ENCODE data around the gene PID1.

Gene PID1

DNA sequence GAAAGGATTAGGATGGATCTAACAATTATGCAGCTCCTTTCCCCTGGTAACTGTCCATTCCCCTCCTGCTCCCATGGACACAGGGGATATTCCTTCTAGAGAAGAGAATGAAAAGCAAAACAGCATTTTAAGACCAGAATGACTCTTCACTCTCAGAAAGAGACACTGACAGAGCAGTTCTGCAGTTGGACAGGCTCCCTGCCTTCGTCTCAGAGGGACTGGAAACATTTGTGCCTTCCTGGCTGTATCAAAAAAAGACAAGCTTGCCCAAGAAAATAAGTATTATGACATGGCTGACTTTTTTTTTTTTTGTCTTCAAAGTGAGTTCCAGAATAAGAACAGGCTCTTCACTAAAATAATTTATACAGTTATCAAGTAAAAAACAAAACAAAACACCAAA is 9.5 kb downstream of the PID1 start:
- Histone ChIP-seq H3K9me3 (ENCODE audit: control insufficient read depth, low read length) (no peaks in the 10 kb centered on the region), H3K27ac (ENCODE audit: low read depth, low read length, severe bottlenecking) (no peak overlapping the region), H3K36me3 (ENCODE audit: control insufficient read depth, insufficient read depth, low read length) (no peaks in the 10 kb centered on the region), H3K4me3 (ENCODE audit: extremely low read depth, insufficient read depth, low read length, poor library complexity, severe bottlenecking) (no peak overlapping the region), H3K4me1 (ENCODE audit: control insufficient read depth, insufficient read depth, low read length, poor library complexity, severe bottlenecking) (no peaks in the 10 kb centered on the region)
- WGBS, 2 experiments (ENCODE audit: insufficient coverage in 2 of 2) = 100% methylated on average over 1 of the region's 1 CpG; no CpG with 5 or more reads in 1 of the 2 experiments

DNA sequence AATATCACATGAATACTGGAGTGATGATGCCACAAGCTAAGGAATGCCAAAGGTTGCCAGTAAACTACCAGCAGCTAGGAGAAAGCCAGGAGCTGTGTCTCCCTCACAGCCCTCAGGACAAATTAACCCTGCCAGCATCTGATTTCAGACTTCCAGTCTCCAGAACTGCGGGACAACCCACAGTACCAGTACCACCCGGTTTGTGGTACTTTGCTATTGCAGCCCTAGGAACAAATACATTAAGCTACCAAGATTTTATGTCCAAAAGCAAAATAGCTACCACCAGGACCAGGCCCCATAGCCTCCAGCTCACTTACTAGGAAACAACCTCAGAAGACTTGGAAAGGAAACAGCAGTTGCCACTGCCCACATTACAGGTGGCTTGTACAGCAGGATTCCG is 10.0 kb downstream of the PID1 start:
- WGBS, 2 experiments (ENCODE audit: insufficient coverage in 2 of 2) = 80 to 92% methylated on average over 3 of the region's 3 CpGs
- Histone ChIP-seq H3K36me3 (ENCODE audit: control insufficient read depth, insufficient read depth, low read length) (no peaks in the 10 kb centered on the region), H3K4me3 (ENCODE audit: extremely low read depth, insufficient read depth, low read length, poor library complexity, severe bottlenecking) (no peak overlapping the region)

DNA sequence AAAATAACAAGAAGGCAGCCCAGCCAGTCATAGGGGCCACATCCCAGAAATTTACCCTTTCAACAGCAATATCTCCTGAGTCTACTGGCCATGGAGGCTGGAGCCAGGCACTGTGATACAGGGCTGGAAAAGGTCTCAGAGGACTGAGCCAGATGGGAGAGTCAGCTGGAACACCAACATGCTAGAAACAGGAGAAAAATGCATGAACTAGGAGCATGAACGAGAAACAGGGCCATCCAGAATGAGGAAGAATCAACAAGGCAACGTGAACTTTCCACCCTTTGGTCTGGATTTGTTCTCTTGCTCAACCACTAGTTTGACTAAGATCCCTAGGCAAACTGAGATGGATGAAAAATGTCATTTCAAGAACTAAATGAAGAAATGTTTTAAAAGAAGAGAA is 13.1 kb downstream of the PID1 start:
- H3K9me3 ChIP-seq (ENCODE audit: control insufficient read depth, low read length) = no peaks in the 10 kb centered on the region
- H3K36me3 ChIP-seq (ENCODE audit: control insufficient read depth, insufficient read depth, low read length) = no peaks in the 10 kb centered on the region
- no peak overlapping the region for H3K4me3 ChIP-seq (ENCODE audit: extremely low read depth, insufficient read depth, low read length, poor library complexity, severe bottlenecking)
- 77 to 100% methylated on average over 1 to 2 of the region's 2 CpGs for WGBS, 2 experiments (ENCODE audit: insufficient coverage in 2 of 2)
- H3K27ac ChIP-seq (ENCODE audit: low read depth, low read length, severe bottlenecking) = no peak overlapping the region
- no peaks in the 10 kb centered on the region for H3K4me1 ChIP-seq (ENCODE audit: control insufficient read depth, insufficient read depth, low read length, poor library complexity, severe bottlenecking)

More for the DNA sequence above, 10.0 kb downstream of the PID1 start:
- no peak overlapping the region for H3K27ac ChIP-seq (ENCODE audit: low read depth, low read length, severe bottlenecking)
- H3K4me1 ChIP-seq (ENCODE audit: control insufficient read depth, insufficient read depth, low read length, poor library complexity, severe bottlenecking) = no peaks in the 10 kb centered on the region
- no peaks in the 10 kb centered on the region for H3K9me3 ChIP-seq (ENCODE audit: control insufficient read depth, low read length)

DNA sequence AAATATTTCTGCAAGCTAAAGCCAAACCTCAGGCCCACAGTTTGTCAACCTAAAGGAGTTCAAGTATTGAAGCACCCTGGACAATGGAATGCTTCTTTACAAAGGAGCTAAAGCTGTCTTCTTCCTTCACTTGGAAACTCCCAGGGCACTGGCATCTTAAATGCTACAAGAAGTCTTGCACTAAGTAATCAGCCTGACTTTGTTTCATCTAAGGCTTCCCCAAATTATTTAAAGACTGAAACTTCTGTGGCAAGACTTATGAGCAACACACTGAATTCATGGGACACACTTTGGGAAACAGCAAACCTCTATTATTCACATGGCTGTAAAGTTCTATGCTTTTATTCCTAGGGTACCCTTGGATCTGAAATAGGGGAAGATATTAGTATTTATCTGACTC is 14.7 kb downstream of the PID1 start:
- Histone ChIP-seq H3K9me3 (ENCODE audit: control insufficient read depth, low read length) (no peaks in the 10 kb centered on the region), H3K4me1 (ENCODE audit: control insufficient read depth, insufficient read depth, low read length, poor library complexity, severe bottlenecking) (no peaks in the 10 kb centered on the region), H3K4me3 (ENCODE audit: extremely low read depth, insufficient read depth, low read length, poor library complexity, severe bottlenecking) (no peak overlapping the region), H3K36me3 (ENCODE audit: control insufficient read depth, insufficient read depth, low read length) (no peaks in the 10 kb centered on the region), H3K27ac (ENCODE audit: low read depth, low read length, severe bottlenecking) (no peak overlapping the region)

DNA sequence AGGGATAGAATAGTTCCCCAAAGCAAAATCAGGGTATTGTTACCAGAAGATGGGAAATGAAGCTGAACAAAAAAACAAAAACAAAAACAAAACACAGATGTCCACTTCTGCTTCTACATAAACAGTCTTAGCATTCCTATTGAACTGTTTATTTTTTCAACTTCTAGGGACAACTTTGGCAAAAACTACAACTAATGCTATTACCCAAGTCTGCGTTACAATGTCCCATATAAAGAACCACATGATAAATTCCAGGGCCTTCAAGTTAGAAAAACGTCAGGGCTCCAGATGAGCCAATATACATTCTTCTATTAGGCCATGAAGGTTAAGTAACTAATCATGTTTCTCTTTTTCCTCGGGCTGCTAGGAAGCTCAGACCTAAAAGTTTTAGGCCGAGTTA is 16.9 kb downstream of the PID1 start:
- Histone ChIP-seq H3K9me3 (ENCODE audit: control insufficient read depth, low read length) (no peaks in the 10 kb centered on the region), H3K4me3 (ENCODE audit: extremely low read depth, insufficient read depth, low read length, poor library complexity, severe bottlenecking) (no peak overlapping the region), H3K27ac (ENCODE audit: low read depth, low read length, severe bottlenecking) (no peak overlapping the region), H3K36me3 (ENCODE audit: control insufficient read depth, insufficient read depth, low read length) (no peaks in the 10 kb centered on the region), H3K4me1 (ENCODE audit: control insufficient read depth, insufficient read depth, low read length, poor library complexity, severe bottlenecking) (no peaks in the 10 kb centered on the region)
- 83% methylated on average over 1 to 2 of the region's 4 CpGs for WGBS, 2 experiments (ENCODE audit: insufficient coverage in 2 of 2)

DNA sequence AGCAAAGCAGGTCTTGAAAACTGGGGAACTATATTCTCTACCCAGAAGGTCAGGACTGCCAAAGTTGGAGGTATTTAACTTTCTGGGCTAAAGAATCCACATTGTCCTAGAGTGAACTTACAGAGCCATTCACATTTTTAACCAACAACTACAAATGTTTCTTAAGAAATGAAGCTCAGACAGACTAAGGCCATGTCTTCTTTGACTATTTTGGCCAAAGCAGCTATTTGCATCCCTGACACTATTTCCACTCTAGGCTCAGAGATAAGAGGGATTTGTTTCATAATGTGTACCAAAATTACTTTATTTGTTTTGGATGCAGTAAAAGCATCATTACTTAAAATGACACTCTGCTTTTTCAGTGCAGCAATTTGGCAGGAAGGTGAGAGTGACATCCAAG is 18.1 kb downstream of the PID1 start:
- Histone ChIP-seq H3K27ac (ENCODE audit: low read depth, low read length, severe bottlenecking) (no peak overlapping the region), H3K4me1 (ENCODE audit: control insufficient read depth, insufficient read depth, low read length, poor library complexity, severe bottlenecking) (no peaks in the 10 kb centered on the region), H3K4me3 (ENCODE audit: extremely low read depth, insufficient read depth, low read length, poor library complexity, severe bottlenecking) (no peak overlapping the region), H3K9me3 (ENCODE audit: control insufficient read depth, low read length) (no peaks in the 10 kb centered on the region), H3K36me3 (ENCODE audit: control insufficient read depth, insufficient read depth, low read length) (no peaks in the 10 kb centered on the region)

DNA sequence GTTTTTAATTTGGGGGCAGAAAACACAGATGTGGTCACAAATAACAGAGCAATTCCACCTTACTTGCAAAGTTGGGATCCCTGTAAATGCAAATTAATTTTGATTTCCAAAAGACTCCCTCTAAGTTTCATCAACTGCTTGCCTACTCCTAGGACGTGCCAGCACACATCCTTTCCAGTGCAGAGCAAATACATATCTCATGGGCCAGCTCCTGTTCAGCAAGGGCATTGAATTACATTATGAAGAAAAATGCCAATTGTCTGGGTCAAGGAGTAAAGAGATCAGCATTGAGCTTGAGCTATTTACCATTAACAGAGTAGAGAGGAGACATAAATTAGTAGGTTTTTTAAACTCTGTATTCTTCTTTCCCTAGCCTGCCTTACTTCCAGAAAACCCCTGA is 18.8 kb downstream of the PID1 start:
- 80% methylated on average over 1 of the region's 1 CpG; no CpG with 5 or more reads in 1 of the 2 experiments for WGBS, 2 experiments (ENCODE audit: insufficient coverage in 2 of 2)
- Histone ChIP-seq H3K4me1 (ENCODE audit: control insufficient read depth, insufficient read depth, low read length, poor library complexity, severe bottlenecking) (no peaks in the 10 kb centered on the region), H3K4me3 (ENCODE audit: extremely low read depth, insufficient read depth, low read length, poor library complexity, severe bottlenecking) (no peak overlapping the region), H3K36me3 (ENCODE audit: control insufficient read depth, insufficient read depth, low read length) (no peaks in the 10 kb centered on the region), H3K27ac (ENCODE audit: low read depth, low read length, severe bottlenecking) (no peak overlapping the region), H3K9me3 (ENCODE audit: control insufficient read depth, low read length) (no peaks in the 10 kb centered on the region)

DNA sequence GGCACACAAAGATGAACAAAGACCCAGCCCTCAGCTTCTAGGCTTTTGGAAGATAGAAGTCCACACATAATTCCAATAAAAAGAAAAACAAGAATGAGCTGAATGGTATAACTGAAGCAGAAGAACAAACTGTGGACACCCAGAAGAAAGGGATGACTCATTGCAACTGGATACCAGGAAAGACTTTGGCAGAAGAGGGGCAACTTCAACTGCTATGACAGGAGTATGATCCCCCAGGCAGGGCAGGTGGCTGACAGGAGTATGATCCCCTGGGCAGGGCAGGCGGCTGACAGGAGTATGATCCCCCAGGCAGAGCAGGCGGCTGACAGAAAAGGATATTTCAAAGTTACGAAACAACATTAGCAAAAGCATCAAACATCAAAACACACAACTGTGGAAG is 21.6 kb downstream of the PID1 start:
- H3K9me3 ChIP-seq (ENCODE audit: control insufficient read depth, low read length) = no peaks in the 10 kb centered on the region
- H3K4me3 ChIP-seq (ENCODE audit: extremely low read depth, insufficient read depth, low read length, poor library complexity, severe bottlenecking) = no peak overlapping the region
- H3K27ac ChIP-seq (ENCODE audit: low read depth, low read length, severe bottlenecking) = no peak overlapping the region
- WGBS, 2 experiments (ENCODE audit: insufficient coverage in 2 of 2) = no CpG with 5 or more reads among the region's 3 CpGs
- no peaks in the 10 kb centered on the region for H3K36me3 ChIP-seq (ENCODE audit: control insufficient read depth, insufficient read depth, low read length)
- no peaks in the 10 kb centered on the region for H3K4me1 ChIP-seq (ENCODE audit: control insufficient read depth, insufficient read depth, low read length, poor library complexity, severe bottlenecking)

DNA sequence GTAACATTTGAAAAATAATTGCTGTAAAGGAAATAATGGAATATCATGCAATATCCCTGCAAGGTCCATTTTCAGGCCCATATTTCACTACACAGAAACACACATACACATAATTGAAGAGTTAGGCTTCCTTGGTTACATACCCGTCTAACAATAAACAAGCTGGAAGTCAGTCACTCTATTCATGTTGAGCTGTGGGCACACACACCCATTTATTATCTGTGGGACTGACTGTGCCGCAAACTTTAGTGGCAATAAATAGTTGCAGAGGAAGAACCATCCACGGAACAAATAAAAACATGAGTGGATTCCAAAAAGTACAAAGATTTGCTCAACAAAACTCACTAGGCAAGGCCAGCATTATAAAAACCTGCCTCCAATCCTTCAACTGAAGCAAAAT is 24.8 kb downstream of the PID1 start:
- Histone ChIP-seq H3K36me3 (ENCODE audit: control insufficient read depth, insufficient read depth, low read length) (no peaks in the 10 kb centered on the region), H3K4me3 (ENCODE audit: extremely low read depth, insufficient read depth, low read length, poor library complexity, severe bottlenecking) (no peak overlapping the region), H3K9me3 (ENCODE audit: control insufficient read depth, low read length) (peaks cover 6% of the 10 kb centered on the region), H3K27ac (ENCODE audit: low read depth, low read length, severe bottlenecking) (no peak overlapping the region), H3K4me1 (ENCODE audit: control insufficient read depth, insufficient read depth, low read length, poor library complexity, severe bottlenecking) (no peaks in the 10 kb centered on the region)
- 100% methylated on average over 1 of the region's 3 CpGs for WGBS, 2 experiments (ENCODE audit: insufficient coverage in 2 of 2)

DNA sequence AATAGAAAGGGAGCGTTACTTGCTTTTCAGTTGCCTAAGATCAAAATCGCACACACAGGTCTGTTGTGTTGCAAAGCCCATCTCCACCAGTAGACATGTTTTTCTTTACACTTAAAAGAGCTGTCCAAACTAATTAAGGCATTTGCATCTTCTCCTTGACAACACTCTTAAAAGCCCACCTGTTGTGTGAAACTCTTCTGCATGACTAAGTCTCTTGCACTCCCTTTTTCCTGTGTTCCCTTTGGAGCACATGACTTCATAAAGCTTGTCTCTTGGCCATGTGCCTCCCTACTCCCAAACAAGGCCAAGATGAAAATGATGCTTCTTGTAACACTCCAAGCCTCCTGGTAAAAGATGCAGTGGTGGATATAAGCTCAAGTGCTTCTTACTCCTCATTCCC is 26.1 kb downstream of the PID1 start:
- no peaks in the 10 kb centered on the region for H3K36me3 ChIP-seq (ENCODE audit: control insufficient read depth, insufficient read depth, low read length)
- 74 to 80% methylated on average over 1 to 2 of the region's 2 CpGs for WGBS, 2 experiments (ENCODE audit: insufficient coverage in 2 of 2)
- no peak overlapping the region for H3K27ac ChIP-seq (ENCODE audit: low read depth, low read length, severe bottlenecking)
- no peaks in the 10 kb centered on the region for H3K4me1 ChIP-seq (ENCODE audit: control insufficient read depth, insufficient read depth, low read length, poor library complexity, severe bottlenecking)
- H3K9me3 ChIP-seq (ENCODE audit: control insufficient read depth, low read length) = peaks cover 6% of the 10 kb centered on the region
- no peak overlapping the region for H3K4me3 ChIP-seq (ENCODE audit: extremely low read depth, insufficient read depth, low read length, poor library complexity, severe bottlenecking)

DNA sequence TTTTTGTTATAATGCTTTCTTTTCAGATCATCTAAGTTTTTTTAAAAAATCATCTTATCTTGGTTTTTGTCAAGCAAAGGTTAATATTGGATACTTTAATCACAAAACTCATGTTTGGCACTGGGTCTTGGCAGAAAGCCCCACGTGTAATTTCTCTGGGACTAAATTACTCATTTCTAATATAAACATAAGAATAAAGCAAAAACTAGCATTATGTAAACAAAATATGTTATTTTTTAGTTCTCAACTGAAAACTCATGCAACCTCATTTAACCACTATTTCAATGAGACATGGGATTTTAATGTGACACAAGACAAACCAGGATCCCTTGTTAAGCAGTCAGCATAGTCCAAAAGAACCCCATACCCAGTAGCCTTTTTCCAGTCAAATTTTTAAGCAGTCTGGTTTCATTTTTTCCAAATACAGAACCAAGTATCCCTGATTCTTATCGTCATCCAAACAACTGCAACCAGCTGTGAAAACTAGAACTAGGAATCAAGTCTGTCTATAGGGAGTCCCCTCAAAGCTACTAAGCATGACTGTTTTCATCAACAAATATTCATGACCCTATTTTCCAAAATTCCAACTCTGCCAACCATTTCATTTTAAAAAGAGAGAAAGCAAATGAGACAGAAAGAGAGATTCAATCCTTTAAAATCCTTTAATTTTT is 27.1 kb downstream of the PID1 start:
- Histone ChIP-seq H3K36me3 (ENCODE audit: control insufficient read depth, insufficient read depth, low read length) (no peaks in the 10 kb centered on the region), H3K9me3 (ENCODE audit: control insufficient read depth, low read length) (peaks cover 6% of the 10 kb centered on the region), H3K4me3 (ENCODE audit: extremely low read depth, insufficient read depth, low read length, poor library complexity, severe bottlenecking) (no peak overlapping the region), H3K4me1 (ENCODE audit: control insufficient read depth, insufficient read depth, low read length, poor library complexity, severe bottlenecking) (no peaks in the 10 kb centered on the region), H3K27ac (ENCODE audit: low read depth, low read length, severe bottlenecking) (no peak overlapping the region)
- WGBS, 2 experiments (ENCODE audit: insufficient coverage in 2 of 2) = 80 to 100% methylated on average over 1 of the region's 2 CpGs

Measured in mesodermal cell (in vitro differentiated cells).